Endodermal cell (in vitro differentiated cells): Measurements from ENCODE around the gene GPC6. TPM values are rescaled to one million over a fixed set of nuclear protein-coding genes. Genes with fewer than 3 reads are reported as not detected.

Source experiments
- DNase-seq: peaks from one replicate; pipeline ENCODE4 v3.0.0-alpha.2; 2017
- H3K27ac ChIP-seq: 2 replicates; pipeline ENCODE4 v1.5.1; 2013; ENCODE audit warnings: mild to moderate bottlenecking, low read depth, low read length, moderate library complexity
- H3K27me3 ChIP-seq: 2 replicates; pipeline ENCODE4 v1.6.1; 2013; ENCODE audit warnings: mild to moderate bottlenecking, low read length, moderate library complexity; ENCODE audit not compliant: insufficient read depth, control insufficient read depth, poor library complexity, severe bottlenecking
- H3K36me3 ChIP-seq: 2 replicates; pipeline ENCODE4 v1.7.0; 2013; ENCODE audit warnings: mild to moderate bottlenecking, low read length, moderate library complexity; ENCODE audit not compliant: control insufficient read depth, insufficient read depth
- H3K4me1 ChIP-seq: one replicate; pipeline ENCODE4 v1.7.0; 2013; ENCODE audit warnings: low read length; ENCODE audit not compliant: control insufficient read depth, insufficient read depth
- H3K4me3 ChIP-seq: 2 replicates; pipeline ENCODE4 v1.5.1; 2013; ENCODE audit warnings: mild to moderate bottlenecking, low read length, moderate library complexity
- H3K9ac ChIP-seq: 2 replicates; pipeline ENCODE4 v1.6.1; 2013; ENCODE audit warnings: mild to moderate bottlenecking, low read length, moderate library complexity; ENCODE audit not compliant: poor library complexity, severe bottlenecking; ENCODE audit errors: extremely low read depth
- H3K9me3 ChIP-seq: 2 replicates; pipeline ENCODE4 v1.6.1; 2013; ENCODE audit warnings: mild to moderate bottlenecking, low read length, moderate library complexity; ENCODE audit not compliant: control insufficient read depth
- H3K27ac Mint-ChIP-seq: 2 replicates; pipeline ENCODE4 v1.8.0; 2020; ENCODE audit warnings: mixed read lengths
- H3K27me3 Mint-ChIP-seq: 2 replicates; pipeline ENCODE4 v1.8.0; 2021; ENCODE audit warnings: mild to moderate bottlenecking, mixed read lengths; ENCODE audit not compliant: insufficient read depth
- H3K36me3 Mint-ChIP-seq: 2 replicates; pipeline ENCODE4 v1.8.0; 2020; ENCODE audit warnings: low read depth, mixed read lengths
- H3K4me1 Mint-ChIP-seq: 2 replicates; pipeline ENCODE4 v1.8.0; 2020; ENCODE audit warnings: mixed read lengths
- H3K4me3 Mint-ChIP-seq: 2 replicates; pipeline ENCODE4 v1.8.0; 2020; ENCODE audit warnings: mild to moderate bottlenecking, moderate library complexity, mixed read lengths
- H3K9me3 Mint-ChIP-seq: 2 replicates; pipeline ENCODE4 v1.8.0; 2020; ENCODE audit warnings: mild to moderate bottlenecking, mixed read lengths
- WGBS, 2 experiments: methylation state at CpG; one replicate each; pipeline versions ENCODE4 v1.1.5 to v1.1.7; 2013; ENCODE audit warnings: missing lambda C conversion rate in 2 of 2, mixed read lengths in 1 of 2; ENCODE audit not compliant: insufficient coverage in 1 of 2, insufficient read length in 1 of 2; 5-methylcytosine and 5-hydroxymethylcytosine counted together
- total RNA-seq, 2 donors: library from RNA; stranded (reverse); fragmentation: NEBNext Ultra II Directional in 1 of 2; extraction: Animal tissue kit (Norgen Biotek cat#: 25700) in 1 of 2; gene quantifications; 2 replicates in 1 of 2; 3 replicates in 1 of 2; pipeline ENCODE4 v1.2.1, GENCODE V29; 2021
- TF ChIP-seq, protein P1 (sequence below): fragments of 200-600 bp; sonication (generic); conservative IDR thresholded peaks from 2 replicates; pipeline ENCODE4 v1.5.0; 2021; ENCODE audit warnings: antibody characterized with exemption, mild to moderate bottlenecking

GPC6 gene
- total RNA-seq, 2 donors from 2014 or later = 69.6 to 80.4 TPM

DNA sequence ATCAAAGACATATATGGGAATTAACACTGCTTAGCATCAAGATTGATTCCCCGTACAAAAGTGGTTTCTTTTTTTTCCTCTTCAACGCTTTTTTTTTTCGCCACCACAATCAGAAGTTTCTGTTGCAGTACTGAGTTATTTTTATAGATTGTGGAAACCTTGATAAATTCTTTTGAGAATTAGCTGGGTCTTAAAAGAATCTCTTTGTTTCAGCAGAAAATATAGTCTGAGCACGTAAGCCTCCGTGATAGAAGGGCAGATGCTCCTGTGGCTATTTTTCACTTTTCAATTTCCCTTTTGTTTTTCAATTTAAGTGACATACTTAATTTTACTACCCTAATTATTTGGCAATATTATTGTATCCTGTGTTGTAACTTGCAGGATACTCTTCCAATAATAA is 721.0 kb downstream of the GPC6 start:
- H3K27ac ChIP-seq = no peak overlapping the region
- no peak overlapping the region for H3K27ac Mint-ChIP-seq
- TF ChIP-seq, protein P1, sequence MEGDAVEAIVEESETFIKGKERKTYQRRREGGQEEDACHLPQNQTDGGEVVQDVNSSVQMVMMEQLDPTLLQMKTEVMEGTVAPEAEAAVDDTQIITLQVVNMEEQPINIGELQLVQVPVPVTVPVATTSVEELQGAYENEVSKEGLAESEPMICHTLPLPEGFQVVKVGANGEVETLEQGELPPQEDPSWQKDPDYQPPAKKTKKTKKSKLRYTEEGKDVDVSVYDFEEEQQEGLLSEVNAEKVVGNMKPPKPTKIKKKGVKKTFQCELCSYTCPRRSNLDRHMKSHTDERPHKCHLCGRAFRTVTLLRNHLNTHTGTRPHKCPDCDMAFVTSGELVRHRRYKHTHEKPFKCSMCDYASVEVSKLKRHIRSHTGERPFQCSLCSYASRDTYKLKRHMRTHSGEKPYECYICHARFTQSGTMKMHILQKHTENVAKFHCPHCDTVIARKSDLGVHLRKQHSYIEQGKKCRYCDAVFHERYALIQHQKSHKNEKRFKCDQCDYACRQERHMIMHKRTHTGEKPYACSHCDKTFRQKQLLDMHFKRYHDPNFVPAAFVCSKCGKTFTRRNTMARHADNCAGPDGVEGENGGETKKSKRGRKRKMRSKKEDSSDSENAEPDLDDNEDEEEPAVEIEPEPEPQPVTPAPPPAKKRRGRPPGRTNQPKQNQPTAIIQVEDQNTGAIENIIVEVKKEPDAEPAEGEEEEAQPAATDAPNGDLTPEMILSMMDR = no peak
- no peak overlapping the region for H3K9ac ChIP-seq
- no peaks in the 10 kb centered on the region for H3K4me1 Mint-ChIP-seq
- no peak for DNase-seq
- no peaks in the 10 kb centered on the region for H3K4me1 ChIP-seq
- H3K27me3 ChIP-seq = no peaks in the 10 kb centered on the region
- H3K27me3 Mint-ChIP-seq = no peaks in the 10 kb centered on the region
- H3K9me3 Mint-ChIP-seq = no peaks in the 10 kb centered on the region
- H3K36me3 Mint-ChIP-seq = no peaks in the 10 kb centered on the region
- WGBS, 2 experiments = 100% methylated on average over 1 to 4 of the region's 5 CpGs
- H3K4me3 ChIP-seq = no peak overlapping the region
- no peaks in the 10 kb centered on the region for H3K9me3 ChIP-seq
- no peak overlapping the region for H3K4me3 Mint-ChIP-seq
- H3K36me3 ChIP-seq = no peaks in the 10 kb centered on the region

DNA sequence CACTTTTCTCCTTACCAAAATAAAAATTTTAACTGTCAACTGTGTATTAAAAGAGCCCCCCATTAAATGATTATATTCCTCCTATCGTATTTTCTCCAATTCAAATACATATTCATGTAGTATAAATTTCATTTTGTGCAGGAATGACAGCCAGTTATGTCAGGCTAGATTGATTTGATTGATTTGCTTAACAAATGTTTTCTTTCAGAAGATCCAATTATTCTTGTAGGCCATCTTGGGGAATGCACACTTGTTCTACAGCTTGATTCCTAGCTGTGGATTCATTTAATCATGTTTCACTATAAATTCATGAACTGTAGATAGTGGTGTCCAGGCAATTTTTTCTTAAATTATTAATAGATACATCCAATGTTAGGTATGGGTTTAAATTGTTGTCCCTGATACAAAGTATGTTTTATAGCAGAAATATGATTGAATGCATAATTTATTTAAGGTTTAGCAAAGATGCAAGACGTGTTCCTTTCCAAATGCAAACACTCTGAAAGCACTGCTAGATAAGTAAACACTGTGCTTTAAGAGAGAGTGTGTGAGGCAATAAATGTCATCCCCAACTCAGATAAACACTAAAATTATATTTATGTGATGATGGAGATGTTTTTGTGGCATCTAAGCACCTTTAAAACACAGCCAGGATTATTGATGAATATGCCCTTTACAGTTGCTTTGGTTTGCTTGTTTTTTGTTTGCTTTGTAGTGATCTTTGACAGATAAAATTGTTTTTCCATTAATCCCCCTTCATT is 721.7 kb downstream of the GPC6 start:
- no peaks in the 10 kb centered on the region for H3K4me1 ChIP-seq
- Mint-ChIP-seq H3K27me3 (no peaks in the 10 kb centered on the region), H3K36me3 (no peaks in the 10 kb centered on the region), H3K4me3 (no peak overlapping the region), H3K9me3 (no peaks in the 10 kb centered on the region), H3K27ac (no peak overlapping the region), H3K4me1 (no peaks in the 10 kb centered on the region)
- TF ChIP-seq, protein P1 = no peak
- H3K36me3 ChIP-seq = no peaks in the 10 kb centered on the region
- H3K4me3 ChIP-seq = no peak overlapping the region
- H3K9me3 ChIP-seq = no peaks in the 10 kb centered on the region
- no peak overlapping the region for H3K9ac ChIP-seq
- no peaks in the 10 kb centered on the region for H3K27me3 ChIP-seq
- no peak overlapping the region for H3K27ac ChIP-seq
- WGBS, 2 experiments = 88 to 100% methylated on average over 1 of the region's 2 CpGs
- DNase-seq = no peak

DNA sequence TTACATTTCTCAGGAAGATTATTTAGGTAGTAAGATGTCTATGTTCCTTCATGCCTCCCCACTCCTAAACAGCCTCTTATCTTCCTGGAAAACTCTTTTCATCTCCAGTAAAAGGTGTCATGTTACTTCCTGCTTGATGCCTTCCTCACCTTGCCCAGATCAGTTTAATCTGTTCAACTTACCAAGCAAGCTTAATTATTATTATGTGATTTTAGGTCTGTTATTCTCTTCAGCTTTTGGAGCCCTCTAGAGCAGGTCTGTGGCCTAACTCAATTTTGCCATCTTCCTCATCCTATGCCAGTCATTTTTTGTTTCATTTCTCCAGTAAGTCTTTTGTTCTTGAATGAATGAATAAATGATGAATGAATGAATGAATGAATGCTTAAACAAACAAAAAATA is 724.5 kb downstream of the GPC6 start:
- no peaks in the 10 kb centered on the region for H3K9me3 ChIP-seq
- Mint-ChIP-seq H3K36me3 (no peaks in the 10 kb centered on the region), H3K27ac (no peak overlapping the region), H3K4me3 (no peak overlapping the region), H3K4me1 (peaks cover 4% of the 10 kb centered on the region), H3K9me3 (no peaks in the 10 kb centered on the region), H3K27me3 (no peaks in the 10 kb centered on the region)
- H3K36me3 ChIP-seq = no peaks in the 10 kb centered on the region
- no peak overlapping the region for H3K4me3 ChIP-seq
- TF ChIP-seq, protein P1 = no peak
- no peaks in the 10 kb centered on the region for H3K27me3 ChIP-seq
- H3K27ac ChIP-seq = no peak overlapping the region
- H3K4me1 ChIP-seq = no peaks in the 10 kb centered on the region
- H3K9ac ChIP-seq = no peak overlapping the region
- DNase-seq = no peak
